Epithelial cell of esophagus (primary cell): ENCODE results near the gene OSBPL1A.

Experiments used
- DNase-seq: peaks from one replicate; pipeline ENCODE4 v3.0.0; 2010; ENCODE audit warnings: low read depth
- H3K4me3 ChIP-seq: 2 replicates; pipeline ENCODE4 v1.5.1; 2011; ENCODE audit warnings: mild to moderate bottlenecking, low read length, control low read depth
- TF ChIP-seq, protein P1 (sequence below): IDR thresholded peaks from 2 replicates; pipeline ENCODE4 v1.5.1; 2011; ENCODE audit warnings: low read depth, mild to moderate bottlenecking, low read length, control low read depth, inconsistent platforms; ENCODE audit not compliant: insufficient read depth; ENCODE audit errors: missing control alignments

OSBPL1A gene

GRCh38 chr18:24400587-24400986 is 3.0 kb upstream of the OSBPL1A start:
- TF ChIP-seq, protein P1, sequence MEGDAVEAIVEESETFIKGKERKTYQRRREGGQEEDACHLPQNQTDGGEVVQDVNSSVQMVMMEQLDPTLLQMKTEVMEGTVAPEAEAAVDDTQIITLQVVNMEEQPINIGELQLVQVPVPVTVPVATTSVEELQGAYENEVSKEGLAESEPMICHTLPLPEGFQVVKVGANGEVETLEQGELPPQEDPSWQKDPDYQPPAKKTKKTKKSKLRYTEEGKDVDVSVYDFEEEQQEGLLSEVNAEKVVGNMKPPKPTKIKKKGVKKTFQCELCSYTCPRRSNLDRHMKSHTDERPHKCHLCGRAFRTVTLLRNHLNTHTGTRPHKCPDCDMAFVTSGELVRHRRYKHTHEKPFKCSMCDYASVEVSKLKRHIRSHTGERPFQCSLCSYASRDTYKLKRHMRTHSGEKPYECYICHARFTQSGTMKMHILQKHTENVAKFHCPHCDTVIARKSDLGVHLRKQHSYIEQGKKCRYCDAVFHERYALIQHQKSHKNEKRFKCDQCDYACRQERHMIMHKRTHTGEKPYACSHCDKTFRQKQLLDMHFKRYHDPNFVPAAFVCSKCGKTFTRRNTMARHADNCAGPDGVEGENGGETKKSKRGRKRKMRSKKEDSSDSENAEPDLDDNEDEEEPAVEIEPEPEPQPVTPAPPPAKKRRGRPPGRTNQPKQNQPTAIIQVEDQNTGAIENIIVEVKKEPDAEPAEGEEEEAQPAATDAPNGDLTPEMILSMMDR, result no peak
- H3K4me3 ChIP-seq, result no peak overlapping the region
- DNase-seq, result no peak

- peak overlapping the region; percentile 38 for H3K4me3 ChIP-seq
- peak; percentile 79 for DNase-seq
- TF ChIP-seq, protein P1, result no peak
Measured at GRCh38 chr18:24398540-24398939, 916 bp upstream of the OSBPL1A start.

DNA sequence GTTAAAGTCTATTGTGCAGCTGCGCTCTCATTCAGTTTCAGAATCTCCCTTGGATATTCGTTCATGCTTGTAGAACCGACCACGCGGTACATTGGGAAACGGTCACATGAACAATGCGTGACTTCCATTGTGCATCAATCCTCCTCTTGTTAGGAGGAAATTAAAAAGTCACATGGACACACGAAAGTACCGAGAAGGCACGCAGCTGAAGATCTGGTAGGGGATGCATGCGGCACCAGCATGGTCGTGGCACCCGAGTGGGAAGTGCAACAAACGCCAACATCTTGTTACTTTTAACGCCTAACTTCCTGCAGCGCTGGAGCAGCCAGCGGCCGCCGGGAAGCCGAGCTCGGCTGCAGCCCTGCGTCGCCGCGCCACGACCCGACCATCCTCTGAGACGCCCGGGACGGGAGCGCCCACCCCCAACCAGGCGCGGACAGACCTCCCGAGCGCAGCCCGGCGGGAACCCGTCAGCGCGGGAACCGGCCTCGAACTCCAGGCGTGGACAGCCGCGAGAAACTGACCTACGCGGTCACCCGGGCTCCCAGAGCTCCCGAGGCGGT is 412 bp downstream of the OSBPL1A start:
- DNase-seq, result peak; percentile 68
- TF ChIP-seq, protein P1, result no peak
- H3K4me3 ChIP-seq, result peak overlapping the region; percentile 69

- TF ChIP-seq, protein P1, result no peak
- DNase-seq, result no peak
- no peak overlapping the region for H3K4me3 ChIP-seq
Measured at GRCh38 chr18:24396082-24396633, 1.5 kb downstream of the OSBPL1A start.

GRCh38 chr18:24395049-24395795 is 2.4 kb downstream of the OSBPL1A start:
- TF ChIP-seq, protein P1, result no peak
- H3K4me3 ChIP-seq, result no peak overlapping the region
- peak; percentile 16 for DNase-seq

GRCh38 chr18:24388957-24389356 is 8.7 kb downstream of the OSBPL1A start:
- no peak for DNase-seq
- TF ChIP-seq, protein P1, result no peak

More at GRCh38 chr18:24388957-24389356, 8.7 kb downstream of the OSBPL1A start:
- no peak overlapping the region for H3K4me3 ChIP-seq
